Thoracic aorta (tissue), 2 donors: ENCODE data around the gene KCNH8. TPM values are rescaled to one million over a fixed set of nuclear protein-coding genes. Genes with fewer than 3 reads are reported as not detected.

Source experiments
- ATAC-seq: fragments of 150-250 bp; one replicate; pipeline ENCODE4 v1.8.0; 2017; ENCODE audit warnings: low read depth; ENCODE audit not compliant: insufficient number of reproducible peaks, low FRiP score
- DNase-seq: peaks from one replicate; pipeline ENCODE4 v3.0.0-alpha.2; 2020; ENCODE audit warnings: low spot score
- H3K27ac ChIP-seq, 2 donors: fragments of 200-600 bp; sonication (generic); 1 replicate in 1 of 2; 2 replicates in 1 of 2; pipeline ENCODE4 v1.5.1; 2016; ENCODE audit warnings: mild to moderate bottlenecking in 2 of 2, moderate library complexity in 2 of 2
- H3K27me3 ChIP-seq: fragments of 200-600 bp; sonication (generic); replicated peaks from 2 replicates; pipeline ENCODE4 v1.6.0; 2016; ENCODE audit warnings: mild to moderate bottlenecking; ENCODE audit not compliant: insufficient read depth
- H3K36me3 ChIP-seq: fragments of 200-600 bp; sonication (generic); one replicate; pipeline ENCODE4 v1.5.1; 2016
- H3K4me1 ChIP-seq, 2 donors: fragments of 200-600 bp; sonication (generic); 1 replicate in 1 of 2; 2 replicates in 1 of 2; pipeline versions ENCODE4 v1.5.1 to v1.6.0; 2016; ENCODE audit warnings: low read depth in 2 of 2, mild to moderate bottlenecking in 1 of 2; ENCODE audit not compliant: control insufficient read depth in 1 of 2
- H3K4me3 ChIP-seq: fragments of 200-600 bp; sonication (generic); 2 replicates; pipeline ENCODE4 v1.5.1; 2016; ENCODE audit warnings: mild to moderate bottlenecking
- H3K9me3 ChIP-seq: fragments of 200-600 bp; sonication (generic); 2 replicates; pipeline ENCODE4 v1.5.1; 2016
- CTCF ChIP-seq: fragments of 200-600 bp; sonication (generic); IDR thresholded peaks from one replicate; pipeline ENCODE4 v1.5.1; 2019; ENCODE audit warnings: antibody characterized with exemption
- total RNA-seq, 2 donors: library from RNA; depleted of rRNA; stranded (reverse); fragments of >200 nt; gene quantifications; one replicate each; pipeline versions ENCODE4 v1.1.0 to v1.2.3, GENCODE V29; 2016

Gene KCNH8
- total RNA-seq, 2 donors from 2014 or later = 0.07 TPM; not detected in 1

- DNase-seq (no peak), ATAC-seq (no peak)
- H3K4me3 ChIP-seq = no peak overlapping the region
- no peaks in the 10 kb centered on the region for H3K9me3 ChIP-seq
- H3K4me1 ChIP-seq = peaks cover 8 to 13% of the 10 kb centered on the region in 2 donors
- H3K27ac ChIP-seq = no peak overlapping the region
- H3K27me3 ChIP-seq = no peaks in the 10 kb centered on the region
- TF ChIP-seq CTCF = no peak
- H3K36me3 ChIP-seq = no peaks in the 10 kb centered on the region
Observed at GRCh38 chr3:19346759-19347158, 198.4 kb downstream of the KCNH8 start.

- DNase-seq (no peak), ATAC-seq (no peak)
- Histone ChIP-seq H3K36me3 (no peaks in the 10 kb centered on the region), H3K27ac (no peak overlapping the region), H3K4me3 (no peak overlapping the region), H3K4me1 (peaks cover 8 to 13% of the 10 kb centered on the region in 2 donors), H3K9me3 (no peaks in the 10 kb centered on the region), H3K27me3 (no peaks in the 10 kb centered on the region)
- TF ChIP-seq CTCF = no peak
Observed at GRCh38 chr3:19347671-19348070, 199.4 kb downstream of the KCNH8 start.

GRCh38 chr3:19348500-19348899 lies 200.2 kb downstream of the KCNH8 start:
- no peak for TF ChIP-seq CTCF
- no peak for DNase-seq
- H3K4me1 ChIP-seq = peaks cover 8 to 13% of the 10 kb centered on the region in 2 donors
- H3K36me3 ChIP-seq = no peaks in the 10 kb centered on the region
- H3K27ac ChIP-seq = no peak overlapping the region
- H3K4me3 ChIP-seq = no peak overlapping the region
- no peak for ATAC-seq
- no peaks in the 10 kb centered on the region for H3K27me3 ChIP-seq
- no peaks in the 10 kb centered on the region for H3K9me3 ChIP-seq

- no peak overlapping the region for H3K27ac ChIP-seq
- H3K9me3 ChIP-seq = no peaks in the 10 kb centered on the region
- no peak for DNase-seq
- peak; percentile 83 for TF ChIP-seq CTCF
- H3K4me1 ChIP-seq = peaks cover 8 to 13% of the 10 kb centered on the region in 2 donors
- no peaks in the 10 kb centered on the region for H3K27me3 ChIP-seq
- peak; percentile 43 for ATAC-seq
- no peaks in the 10 kb centered on the region for H3K36me3 ChIP-seq
- no peak overlapping the region for H3K4me3 ChIP-seq
Observed at GRCh38 chr3:19348941-19349564, 200.7 kb downstream of the KCNH8 start.

- H3K27me3 ChIP-seq = no peaks in the 10 kb centered on the region
- no peaks in the 10 kb centered on the region for H3K9me3 ChIP-seq
- TF ChIP-seq CTCF = no peak
- H3K4me1 ChIP-seq = no peaks in the 10 kb centered on the region
- H3K4me3 ChIP-seq = no peak overlapping the region
- DNase-seq (no peak), ATAC-seq (no peak)
- no peaks in the 10 kb centered on the region for H3K36me3 ChIP-seq
- no peak overlapping the region for H3K27ac ChIP-seq
Observed at GRCh38 chr3:19357947-19358346, 209.6 kb downstream of the KCNH8 start.
